Adipose tissue (tissue), 3 donors: ENCODE results near the gene RELB. TPM values are rescaled to one million over a fixed set of nuclear protein-coding genes. Genes with fewer than 3 reads are reported as not detected.

Source experiments
- H3K27ac ChIP-seq: one replicate; pipeline ENCODE4 v1.5.1; 2013; ENCODE audit warnings: low read depth, low read length
- WGBS, 3 donors: extraction: QIAGEN DNeasy Blood & Tissue Kit; methylation state at CpG; one replicate each; pipeline ENCODE4 v1.1.7; 2013; 5-methylcytosine and 5-hydroxymethylcytosine counted together
- polyA plus RNA-seq, 3 donors: library from polyadenylated mRNA; stranded (reverse); fragments of 200-250 nt; gene quantifications; one replicate each; pipeline ENCODE4 v1.2.3, GENCODE V29; 2013
- donor health status: healthy with polysubstance abuse.
- donor health status: Bipolar disorder and iron deficiency.
- donor health status: healthy.

The RELB gene
- polyA plus RNA-seq, 3 donors = 11.0 to 64.9 (median 12.7) TPM

GRCh38 chr19:45046355-45046754 is 45.1 kb downstream of the RELB start:
- WGBS, 3 donors = 72 to 91% (median 86%) methylated on average over 7 of the region's 7 CpGs
- no peak overlapping the region for H3K27ac ChIP-seq

- H3K27ac ChIP-seq = no peak overlapping the region
- WGBS, 3 donors = 62 to 79% (median 65%) methylated on average over 7 of the region's 7 CpGs
Measured at GRCh38 chr19:45047188-45047797, 46.0 kb downstream of the RELB start.

GRCh38 chr19:45049073-45049736 is 47.9 kb downstream of the RELB start:
- H3K27ac ChIP-seq = no peak overlapping the region
- 49 to 84% (median 78%) methylated on average over 8 of the region's 8 CpGs for WGBS, 3 donors

- H3K27ac ChIP-seq = no peak overlapping the region
- 88 to 96% (median 92%) methylated on average over 6 of the region's 6 CpGs for WGBS, 3 donors
Measured at GRCh38 chr19:45050036-45050435, 48.8 kb downstream of the RELB start.

GRCh38 chr19:45051929-45052579 is 50.8 kb downstream of the RELB start:
- no peak overlapping the region for H3K27ac ChIP-seq
- 57 to 72% (median 70%) methylated on average over 9 of the region's 9 CpGs for WGBS, 3 donors

GRCh38 chr19:45056831-45057230 is 55.6 kb downstream of the RELB start:
- 87 to 94% (median 93%) methylated on average over 8 of the region's 8 CpGs for WGBS, 3 donors
- H3K27ac ChIP-seq = no peak overlapping the region

GRCh38 chr19:45057444-45057843 is 56.2 kb downstream of the RELB start:
- H3K27ac ChIP-seq = no peak overlapping the region
- 74 to 96% (median 89%) methylated on average over 3 to 9 of the region's 9 CpGs for WGBS, 3 donors

GRCh38 chr19:45058622-45059159 is 57.4 kb downstream of the RELB start:
- no peak overlapping the region for H3K27ac ChIP-seq
- 79 to 89% (median 86%) methylated on average over 14 of the region's 14 CpGs for WGBS, 3 donors

GRCh38 chr19:45059258-45059965 is 58.1 kb downstream of the RELB start:
- 49 to 67% (median 63%) methylated on average over 16 of the region's 16 CpGs for WGBS, 3 donors
- no peak overlapping the region for H3K27ac ChIP-seq

GRCh38 chr19:45061965-45062364 is 60.7 kb downstream of the RELB start:
- 89 to 95% (median 92%) methylated on average over 4 of the region's 4 CpGs for WGBS, 3 donors
- no peak overlapping the region for H3K27ac ChIP-seq

GRCh38 chr19:45063851-45064801 is 62.9 kb downstream of the RELB start:
- H3K27ac ChIP-seq = no peak overlapping the region
- WGBS, 3 donors = 96 to 98% (median 97%) methylated on average over 73 to 85 of the region's 85 CpGs

GRCh38 chr19:45066921-45067661 is 65.8 kb downstream of the RELB start:
- no peak overlapping the region for H3K27ac ChIP-seq
- 92 to 96% (median 94%) methylated on average over 38 of the region's 38 CpGs for WGBS, 3 donors

GRCh38 chr19:45068041-45068440 is 66.8 kb downstream of the RELB start:
- 82 to 93% (median 89%) methylated on average over 5 to 10 of the region's 10 CpGs for WGBS, 3 donors
- H3K27ac ChIP-seq = no peak overlapping the region

GRCh38 chr19:45069056-45069455 is 67.8 kb downstream of the RELB start:
- WGBS, 3 donors = 67 to 86% (median 78%) methylated on average over 13 of the region's 13 CpGs
- no peak overlapping the region for H3K27ac ChIP-seq

GRCh38 chr19:45070214-45070613 is 69.0 kb downstream of the RELB start:
- 88 to 91% (median 88%) methylated on average over 6 of the region's 6 CpGs for WGBS, 3 donors
- no peak overlapping the region for H3K27ac ChIP-seq

GRCh38 chr19:45070861-45071544 is 69.7 kb downstream of the RELB start:
- no peak overlapping the region for H3K27ac ChIP-seq
- WGBS, 3 donors = 85 to 93% (median 90%) methylated on average over 18 to 19 of the region's 19 CpGs

- 92 to 97% (median 95%) methylated on average over 25 of the region's 25 CpGs for WGBS, 3 donors
- no peak overlapping the region for H3K27ac ChIP-seq
Measured at GRCh38 chr19:45071545-45071938, 70.3 kb downstream of the RELB start.
